ENCODE results near the gene EML5.

DNA sequence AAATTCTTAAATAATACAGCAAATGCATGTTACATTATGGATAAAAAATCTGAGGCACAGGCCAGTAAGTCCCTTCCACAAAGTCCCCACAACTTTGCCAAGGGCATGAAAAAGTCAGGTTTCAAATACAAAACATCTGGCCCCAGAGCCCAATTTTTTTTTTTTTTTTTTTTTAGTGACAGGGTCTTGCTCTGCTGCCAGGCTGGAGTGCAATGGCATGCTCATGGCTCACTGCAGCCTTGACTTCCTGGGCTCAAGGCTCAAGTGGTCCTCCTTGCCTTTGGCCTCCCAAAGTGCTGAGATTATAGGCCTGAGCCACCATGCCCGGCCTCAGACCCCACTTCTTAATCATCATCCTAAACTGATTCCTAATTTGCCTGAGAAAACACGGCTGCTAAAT lies 28.6 kb upstream of the EML5 start:
- TF ChIP-seq, protein P1, sequence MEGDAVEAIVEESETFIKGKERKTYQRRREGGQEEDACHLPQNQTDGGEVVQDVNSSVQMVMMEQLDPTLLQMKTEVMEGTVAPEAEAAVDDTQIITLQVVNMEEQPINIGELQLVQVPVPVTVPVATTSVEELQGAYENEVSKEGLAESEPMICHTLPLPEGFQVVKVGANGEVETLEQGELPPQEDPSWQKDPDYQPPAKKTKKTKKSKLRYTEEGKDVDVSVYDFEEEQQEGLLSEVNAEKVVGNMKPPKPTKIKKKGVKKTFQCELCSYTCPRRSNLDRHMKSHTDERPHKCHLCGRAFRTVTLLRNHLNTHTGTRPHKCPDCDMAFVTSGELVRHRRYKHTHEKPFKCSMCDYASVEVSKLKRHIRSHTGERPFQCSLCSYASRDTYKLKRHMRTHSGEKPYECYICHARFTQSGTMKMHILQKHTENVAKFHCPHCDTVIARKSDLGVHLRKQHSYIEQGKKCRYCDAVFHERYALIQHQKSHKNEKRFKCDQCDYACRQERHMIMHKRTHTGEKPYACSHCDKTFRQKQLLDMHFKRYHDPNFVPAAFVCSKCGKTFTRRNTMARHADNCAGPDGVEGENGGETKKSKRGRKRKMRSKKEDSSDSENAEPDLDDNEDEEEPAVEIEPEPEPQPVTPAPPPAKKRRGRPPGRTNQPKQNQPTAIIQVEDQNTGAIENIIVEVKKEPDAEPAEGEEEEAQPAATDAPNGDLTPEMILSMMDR (conservative IDR thresholded peaks at IDR 0.05; ENCODE audit: low read depth in 2 of 2): no peak
- TF ChIP-seq POLR2AphosphoS5 (IDR thresholded peaks at IDR 0.05; ENCODE audit: low read depth) (no peak), JUNB (IDR thresholded peaks at IDR 0.05; ENCODE audit: unreplicated experiment) (no peak), CREB1 (CRISPR knock-in tag; IDR thresholded peaks at IDR 0.05; ENCODE audit: low read depth) (no peak), EZH2phosphoT487 (IDR thresholded peaks at IDR 0.05; ENCODE audit: unreplicated experiment) (no peak), STAT1 (IDR thresholded peaks at IDR 0.05; ENCODE audit: unreplicated experiment) (no peak), EZH2 (IDR thresholded peaks at IDR 0.05; ENCODE audit: low read depth, unreplicated experiment) (no peak), ZNF114 (CRISPR knock-in tag; IDR thresholded peaks at IDR 0.05) (no peak), NANOG (IDR thresholded peaks at IDR 0.05; ENCODE audit: borderline replicate concordance) (no peak), ZNF331 (CRISPR knock-in tag; IDR thresholded peaks at IDR 0.05; ENCODE audit: low read depth) (no peak)
- TF ChIP-seq, protein P2, sequence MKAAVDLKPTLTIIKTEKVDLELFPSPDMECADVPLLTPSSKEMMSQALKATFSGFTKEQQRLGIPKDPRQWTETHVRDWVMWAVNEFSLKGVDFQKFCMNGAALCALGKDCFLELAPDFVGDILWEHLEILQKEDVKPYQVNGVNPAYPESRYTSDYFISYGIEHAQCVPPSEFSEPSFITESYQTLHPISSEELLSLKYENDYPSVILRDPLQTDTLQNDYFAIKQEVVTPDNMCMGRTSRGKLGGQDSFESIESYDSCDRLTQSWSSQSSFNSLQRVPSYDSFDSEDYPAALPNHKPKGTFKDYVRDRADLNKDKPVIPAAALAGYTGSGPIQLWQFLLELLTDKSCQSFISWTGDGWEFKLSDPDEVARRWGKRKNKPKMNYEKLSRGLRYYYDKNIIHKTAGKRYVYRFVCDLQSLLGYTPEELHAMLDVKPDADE (IDR thresholded peaks at IDR 0.05): no peak
- TF ChIP-seq, protein P3, sequence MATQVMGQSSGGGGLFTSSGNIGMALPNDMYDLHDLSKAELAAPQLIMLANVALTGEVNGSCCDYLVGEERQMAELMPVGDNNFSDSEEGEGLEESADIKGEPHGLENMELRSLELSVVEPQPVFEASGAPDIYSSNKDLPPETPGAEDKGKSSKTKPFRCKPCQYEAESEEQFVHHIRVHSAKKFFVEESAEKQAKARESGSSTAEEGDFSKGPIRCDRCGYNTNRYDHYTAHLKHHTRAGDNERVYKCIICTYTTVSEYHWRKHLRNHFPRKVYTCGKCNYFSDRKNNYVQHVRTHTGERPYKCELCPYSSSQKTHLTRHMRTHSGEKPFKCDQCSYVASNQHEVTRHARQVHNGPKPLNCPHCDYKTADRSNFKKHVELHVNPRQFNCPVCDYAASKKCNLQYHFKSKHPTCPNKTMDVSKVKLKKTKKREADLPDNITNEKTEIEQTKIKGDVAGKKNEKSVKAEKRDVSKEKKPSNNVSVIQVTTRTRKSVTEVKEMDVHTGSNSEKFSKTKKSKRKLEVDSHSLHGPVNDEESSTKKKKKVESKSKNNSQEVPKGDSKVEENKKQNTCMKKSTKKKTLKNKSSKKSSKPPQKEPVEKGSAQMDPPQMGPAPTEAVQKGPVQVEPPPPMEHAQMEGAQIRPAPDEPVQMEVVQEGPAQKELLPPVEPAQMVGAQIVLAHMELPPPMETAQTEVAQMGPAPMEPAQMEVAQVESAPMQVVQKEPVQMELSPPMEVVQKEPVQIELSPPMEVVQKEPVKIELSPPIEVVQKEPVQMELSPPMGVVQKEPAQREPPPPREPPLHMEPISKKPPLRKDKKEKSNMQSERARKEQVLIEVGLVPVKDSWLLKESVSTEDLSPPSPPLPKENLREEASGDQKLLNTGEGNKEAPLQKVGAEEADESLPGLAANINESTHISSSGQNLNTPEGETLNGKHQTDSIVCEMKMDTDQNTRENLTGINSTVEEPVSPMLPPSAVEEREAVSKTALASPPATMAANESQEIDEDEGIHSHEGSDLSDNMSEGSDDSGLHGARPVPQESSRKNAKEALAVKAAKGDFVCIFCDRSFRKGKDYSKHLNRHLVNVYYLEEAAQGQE (IDR thresholded peaks at IDR 0.05; ENCODE audit: unreplicated experiment): no peak

Measured in GM23338 (cell line).